DMS79 (cell line): ENCODE data around the gene DCBLD1.

Experiments
- DNase-seq: peaks from one replicate; lab custom pipeline; 2025; lab: John Stamatoyannopoulos, UW

The DCBLD1 gene

DNA sequence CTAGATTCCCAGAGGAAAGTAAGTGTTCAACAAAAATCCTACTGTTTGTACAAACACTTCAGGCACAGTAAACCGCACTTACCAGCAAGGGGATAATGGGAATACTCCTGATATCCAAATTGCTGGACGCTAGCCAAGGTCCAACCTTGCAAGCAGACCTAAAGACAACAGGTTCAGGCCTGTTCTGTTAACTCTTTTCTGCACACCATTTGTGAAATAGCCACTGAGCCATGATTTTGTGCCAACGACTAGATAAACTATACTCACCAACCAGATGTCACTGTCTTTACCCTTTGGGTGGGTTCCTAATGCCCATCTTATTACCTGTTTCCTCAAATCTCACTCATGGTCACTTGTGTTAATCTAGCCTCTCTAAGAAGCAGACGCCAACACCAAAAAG lies 76.3 kb downstream of the DCBLD1 start:
- no peak for DNase-seq

DNA sequence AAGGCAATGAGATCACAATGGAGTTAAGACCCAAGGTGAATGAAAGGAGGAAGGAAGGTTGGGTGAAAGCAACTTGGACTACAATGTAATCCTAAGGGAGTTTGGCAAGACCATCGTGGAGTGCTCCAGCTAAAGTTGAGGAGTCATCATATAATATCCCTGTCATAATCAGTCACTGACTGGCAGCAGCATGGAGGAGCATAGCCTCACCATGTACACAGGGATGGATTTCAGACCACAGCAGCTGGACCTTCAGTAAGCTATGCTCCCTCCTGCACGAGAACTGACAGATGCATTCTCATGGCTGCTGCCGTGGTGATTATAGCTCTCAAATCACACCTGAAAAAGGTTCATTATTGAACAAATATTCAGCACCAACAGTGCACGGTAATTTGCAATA lies 76.8 kb downstream of the DCBLD1 start:
- no peak for DNase-seq

DNA sequence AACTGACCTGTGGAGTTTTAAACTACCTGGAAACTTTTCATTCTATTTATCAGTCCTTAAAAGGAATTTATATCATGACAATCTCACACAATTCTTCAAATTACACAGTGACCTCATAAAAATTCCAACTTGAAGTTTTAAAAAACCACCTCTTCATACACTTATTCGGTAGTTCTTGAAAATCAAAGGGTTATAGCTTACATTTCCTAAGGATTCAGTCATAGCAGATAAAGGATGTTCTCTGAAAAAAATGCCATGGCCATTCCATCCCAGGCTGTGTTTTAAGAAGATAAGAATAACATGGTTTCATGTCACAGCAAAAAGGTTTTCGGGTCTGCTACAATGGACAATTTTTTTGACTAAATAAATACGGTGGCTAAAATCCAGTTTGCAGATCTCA lies 78.7 kb downstream of the DCBLD1 start:
- no peak for DNase-seq

DNA sequence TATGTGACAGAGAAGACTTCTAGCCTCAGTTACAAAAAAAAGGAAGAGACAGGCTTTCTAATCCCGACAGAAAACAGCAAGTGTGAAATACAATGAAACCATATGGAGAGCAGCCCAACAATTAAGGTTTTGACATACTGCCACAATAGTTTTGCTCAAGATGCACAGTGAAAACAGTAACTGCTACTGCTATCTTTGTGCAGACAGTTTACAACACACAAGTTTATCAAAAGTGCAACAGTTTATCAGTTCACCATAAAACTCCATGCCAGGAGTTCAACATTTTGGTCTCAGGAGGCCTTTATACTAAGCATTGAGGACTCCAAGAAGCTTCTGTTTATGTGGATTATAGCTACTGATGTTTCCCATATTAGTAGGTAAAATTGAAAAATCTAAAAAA lies 82.2 kb downstream of the DCBLD1 start:
- DNase-seq, result no peak

DNA sequence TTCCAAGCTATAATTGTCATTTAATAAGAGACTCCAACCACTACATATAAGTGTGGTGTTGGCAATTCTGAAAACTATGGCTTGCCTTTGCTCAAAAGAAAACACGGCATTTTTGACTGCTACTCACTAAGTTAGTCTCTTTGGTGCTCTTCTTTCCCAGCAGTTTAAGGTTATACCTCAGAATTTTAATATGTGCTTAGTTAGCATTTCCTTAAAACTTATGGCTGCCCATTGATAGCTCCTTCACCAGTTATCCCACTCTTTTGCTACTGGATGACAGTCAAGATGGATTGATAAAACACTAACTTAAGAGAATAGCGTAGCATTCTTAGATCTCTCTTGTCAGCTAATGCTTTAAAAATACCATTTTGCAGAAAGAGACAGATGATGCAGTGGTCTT lies 85.8 kb downstream of the DCBLD1 start:
- DNase-seq, result no peak

DNA sequence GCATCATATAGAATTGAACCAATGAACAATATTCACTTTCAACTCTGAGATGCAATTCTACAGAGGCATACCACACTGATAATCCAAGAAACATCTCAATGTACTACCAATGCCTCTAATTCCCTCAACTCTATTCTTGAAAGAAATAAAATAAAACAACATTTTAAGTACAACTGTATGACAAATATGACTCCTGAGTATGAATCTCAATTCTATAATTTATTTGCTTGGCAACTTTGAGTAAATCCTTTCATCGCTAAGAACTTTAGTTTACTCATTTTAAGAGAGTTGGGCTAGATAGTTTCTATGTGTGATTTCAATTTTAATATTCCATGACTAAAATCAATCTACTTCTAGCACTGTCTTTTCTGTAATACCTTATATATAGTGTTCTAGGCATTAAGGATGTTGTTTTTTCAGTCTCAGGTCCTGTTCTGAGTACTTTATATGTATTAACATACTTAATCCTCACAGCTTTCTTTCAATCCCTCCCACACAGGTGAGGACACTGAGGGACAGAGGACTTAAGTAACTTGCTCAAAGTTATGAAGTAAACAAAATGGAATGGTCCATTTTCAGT lies 86.4 kb downstream of the DCBLD1 start:
- no peak for DNase-seq

DNA sequence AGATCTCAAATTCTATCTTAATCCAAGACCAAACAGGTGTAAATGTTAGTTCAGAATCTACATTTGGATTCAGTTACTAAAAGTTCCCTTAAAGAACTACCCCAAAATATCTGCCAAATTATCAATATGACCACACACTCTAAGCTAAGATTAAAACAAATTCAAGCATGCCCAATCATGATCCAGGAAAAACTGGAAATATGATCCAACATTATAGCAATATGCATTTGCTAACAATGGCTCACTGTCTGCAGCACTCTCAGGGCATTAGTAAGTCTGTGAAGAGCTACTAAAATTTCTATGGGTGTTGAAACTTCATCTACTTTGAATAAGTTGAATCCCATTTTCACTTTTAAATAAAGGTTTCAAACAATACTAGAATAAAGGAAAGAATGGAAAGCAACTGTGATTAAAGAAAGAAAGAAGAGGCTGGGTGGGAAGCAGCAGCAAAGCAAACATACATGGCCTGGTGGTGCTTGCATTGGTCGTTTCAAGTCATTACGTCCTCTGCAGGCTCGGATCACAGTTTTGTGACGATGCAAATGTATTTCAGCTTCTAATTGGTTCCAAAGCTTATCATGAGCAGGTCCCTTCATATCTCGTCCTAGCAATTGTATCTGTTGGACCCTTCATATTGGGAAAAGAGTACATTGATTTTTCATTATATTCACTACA lies 90.7 kb downstream of the DCBLD1 start:
- DNase-seq, result no peak

DNA sequence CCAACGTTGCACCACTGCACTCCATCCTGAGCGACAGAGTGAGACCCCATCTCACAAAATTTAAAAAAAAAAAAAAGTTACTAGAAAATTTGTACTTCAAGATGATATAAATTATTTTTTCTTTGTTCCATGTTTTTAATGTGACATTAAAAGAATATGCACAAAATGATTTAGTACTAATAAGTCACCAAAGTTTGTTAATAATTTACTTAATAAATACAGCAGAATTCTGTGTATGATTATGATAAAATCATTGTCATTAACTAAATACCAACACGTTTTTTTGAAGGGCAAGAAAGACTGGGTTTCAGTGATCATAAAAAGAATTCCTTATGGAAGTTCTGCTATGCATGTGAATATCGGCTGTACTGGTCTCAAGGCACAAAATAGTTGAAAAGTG lies 91.7 kb downstream of the DCBLD1 start:
- DNase-seq, result no peak

DNA sequence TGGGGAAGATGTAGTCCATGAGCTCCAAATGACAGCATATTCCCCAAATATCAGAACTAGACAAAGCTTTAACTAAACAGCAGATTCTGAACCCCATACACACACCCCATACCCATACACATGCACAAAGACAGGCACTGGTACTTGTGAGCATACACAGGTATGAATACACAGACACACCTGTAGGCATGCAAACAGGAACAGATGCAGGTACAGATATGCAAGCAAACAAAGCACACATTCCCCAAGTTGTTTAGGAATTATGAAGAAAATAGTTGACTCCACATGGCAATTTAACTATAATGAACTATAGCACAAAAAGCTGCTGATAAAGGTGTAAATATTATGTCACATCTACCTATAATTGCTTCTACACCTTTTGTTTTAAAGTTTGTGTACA lies 103.2 kb downstream of the DCBLD1 start:
- no peak for DNase-seq

DNA sequence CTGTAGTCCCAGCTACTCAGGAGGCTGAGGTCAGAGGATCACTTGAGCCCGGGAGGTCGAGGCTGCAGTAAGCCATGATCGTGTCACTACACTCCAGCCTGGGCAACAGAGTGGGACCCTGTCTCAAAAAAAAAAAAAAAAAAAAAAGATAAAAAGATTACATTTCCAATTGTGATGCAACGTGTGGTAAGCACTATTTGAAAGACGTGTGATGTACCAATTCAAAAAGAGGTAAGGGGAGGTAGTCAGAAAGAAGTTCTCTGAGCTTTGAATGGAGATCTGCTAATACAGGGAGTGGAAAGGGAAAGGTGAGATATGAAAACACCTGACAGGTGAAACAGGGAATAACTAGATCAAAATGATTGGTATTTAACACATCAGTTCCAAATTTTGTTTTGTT lies 108.0 kb downstream of the DCBLD1 start:
- DNase-seq, result no peak

DNA sequence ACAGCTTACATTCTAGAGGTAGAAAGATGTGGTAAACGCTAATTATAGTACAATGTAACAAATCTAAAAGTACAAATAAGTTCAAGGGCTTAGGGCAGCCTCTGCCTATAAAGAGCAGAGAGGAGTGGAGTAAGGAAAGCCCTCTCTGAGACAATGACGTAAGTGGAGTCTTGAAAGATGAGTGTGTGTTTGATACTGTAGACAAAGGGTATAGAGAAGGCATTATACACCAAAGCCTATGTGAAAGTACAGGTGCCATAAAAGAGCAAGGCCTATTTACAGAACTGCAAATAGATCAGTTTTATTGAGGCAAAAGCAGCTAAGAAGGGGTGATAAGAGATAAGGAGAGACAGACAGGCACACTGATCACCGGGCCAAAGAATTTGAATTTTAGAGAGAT lies 108.9 kb downstream of the DCBLD1 start:
- no peak for DNase-seq

DNA sequence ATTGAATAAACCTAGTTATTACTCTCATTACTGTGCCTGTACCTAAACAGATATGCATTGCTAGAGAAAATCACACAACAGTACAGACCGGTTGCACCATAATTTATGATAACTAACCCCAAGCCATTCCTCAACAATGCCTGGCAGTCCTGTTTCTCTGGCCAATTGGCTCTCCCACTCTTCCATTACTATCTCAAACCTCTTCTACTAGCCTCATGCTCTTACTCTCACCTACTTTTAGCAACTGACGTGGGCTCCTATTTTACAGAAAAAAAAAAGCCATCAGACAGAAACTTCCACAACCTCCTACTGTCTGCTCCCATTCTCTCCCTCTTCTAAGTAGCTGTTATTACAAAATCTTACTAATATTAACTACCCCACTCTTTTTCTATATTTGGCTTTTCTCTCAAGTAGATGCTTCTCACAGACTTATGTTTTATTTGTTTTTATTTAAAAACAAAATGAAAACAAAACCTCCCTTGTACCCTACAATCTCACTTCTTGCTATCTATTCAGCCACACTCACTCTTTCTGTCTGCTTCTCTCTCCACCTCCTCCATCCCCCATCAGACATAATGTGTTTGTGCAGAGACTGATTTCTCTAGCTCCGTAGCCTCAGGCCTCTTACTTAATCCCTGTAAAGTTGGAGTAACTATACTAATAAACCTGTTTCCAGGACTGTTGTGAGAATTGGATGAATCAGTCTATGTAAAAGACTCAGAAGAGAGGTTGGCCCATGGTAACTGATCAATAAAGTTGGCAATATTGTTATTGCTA lies 110.7 kb downstream of the DCBLD1 start:
- DNase-seq, result no peak

DNA sequence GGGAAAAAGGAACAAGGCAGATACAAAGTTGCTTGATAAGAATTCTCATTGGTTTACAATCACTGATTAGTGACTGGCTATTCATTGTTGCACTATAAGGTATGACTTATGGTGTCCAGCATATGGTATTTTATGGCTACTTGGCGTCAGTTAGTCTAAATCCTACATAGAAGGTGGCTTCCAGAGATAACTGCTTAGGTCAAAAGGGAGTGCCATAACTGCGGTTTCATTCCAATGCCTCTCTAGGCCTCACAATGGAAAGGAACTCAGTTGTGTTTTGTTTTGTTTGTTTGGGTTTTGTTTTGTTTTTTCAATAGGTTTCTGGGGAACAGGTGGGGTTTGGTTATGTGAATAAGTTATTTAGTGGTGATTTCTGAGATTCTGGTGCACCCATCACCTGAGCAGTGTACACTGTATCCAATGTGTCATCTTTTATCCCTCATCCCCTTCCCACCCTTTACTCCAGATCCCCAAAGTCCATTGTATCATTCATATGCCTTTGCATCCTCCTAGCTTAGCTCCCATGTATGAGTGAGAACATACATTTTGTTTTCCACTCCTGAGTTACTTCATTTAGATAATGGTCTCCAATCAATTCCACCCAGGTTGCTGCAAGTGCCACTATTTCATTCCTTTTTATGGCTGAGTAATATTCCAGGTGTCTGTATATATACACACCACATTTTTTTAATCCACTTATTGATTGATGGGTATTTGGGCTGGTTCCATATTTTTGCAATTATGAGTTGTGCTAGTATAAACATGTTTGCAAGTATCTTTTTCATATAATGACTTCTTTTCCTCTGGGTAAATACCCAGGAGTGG lies 112.8 kb downstream of the DCBLD1 start:
- DNase-seq, result no peak

DNA sequence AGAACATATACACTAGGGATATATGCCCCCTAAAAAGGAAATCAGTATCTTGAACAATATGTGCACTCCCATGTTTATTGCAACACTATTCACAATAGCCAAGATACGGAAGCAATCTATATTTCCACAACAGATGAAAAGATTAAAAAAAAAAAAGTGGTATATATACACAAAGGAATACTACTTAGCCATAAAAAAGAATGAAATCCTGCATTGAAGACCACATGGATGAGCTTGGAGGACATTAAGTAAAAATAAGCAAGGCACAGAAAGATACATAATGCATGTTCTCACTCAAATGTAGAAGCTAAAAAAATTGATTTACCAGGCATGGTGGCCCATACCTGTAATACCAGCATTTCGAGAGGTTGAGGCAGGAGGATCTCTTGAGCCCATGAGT lies 115.3 kb downstream of the DCBLD1 start:
- no peak for DNase-seq
